ENCODE data around the gene PTPRT. TPM values are rescaled to one million over a fixed set of nuclear protein-coding genes. Genes with fewer than 3 reads are reported as not detected.

Gene PTPRT
- total RNA-seq, 1 experiment from 2014 or later: 0.20 TPM

GRCh38 chr20:42082611-42083010 is 1107.1 kb downstream of the PTPRT start:
- ChIA-PET POLR2A (no interaction called here), CTCF (no interaction called here)
- DNase-seq: no peak
- H3K27me3 Mint-ChIP-seq (ENCODE audit: insufficient read depth, unreplicated experiment): peaks cover 3% of the 10 kb centered on the region
- H3K27me3 ChIP-seq (replicated peaks; ENCODE audit: control insufficient read depth, insufficient read depth, low read length): no peaks in the 10 kb centered on the region
- H3K27ac Mint-ChIP-seq (ENCODE audit: unreplicated experiment): no peak overlapping the region
- H3K36me3 ChIP-seq (ENCODE audit: control insufficient read depth, insufficient read depth, low read length): no peaks in the 10 kb centered on the region
- H3K4me3 ChIP-seq (ENCODE audit: low read depth, low read length): no peak overlapping the region
- no peaks in the 10 kb centered on the region for H3K36me3 Mint-ChIP-seq (ENCODE audit: insufficient read depth, unreplicated experiment)
- TF ChIP-seq, protein P1, sequence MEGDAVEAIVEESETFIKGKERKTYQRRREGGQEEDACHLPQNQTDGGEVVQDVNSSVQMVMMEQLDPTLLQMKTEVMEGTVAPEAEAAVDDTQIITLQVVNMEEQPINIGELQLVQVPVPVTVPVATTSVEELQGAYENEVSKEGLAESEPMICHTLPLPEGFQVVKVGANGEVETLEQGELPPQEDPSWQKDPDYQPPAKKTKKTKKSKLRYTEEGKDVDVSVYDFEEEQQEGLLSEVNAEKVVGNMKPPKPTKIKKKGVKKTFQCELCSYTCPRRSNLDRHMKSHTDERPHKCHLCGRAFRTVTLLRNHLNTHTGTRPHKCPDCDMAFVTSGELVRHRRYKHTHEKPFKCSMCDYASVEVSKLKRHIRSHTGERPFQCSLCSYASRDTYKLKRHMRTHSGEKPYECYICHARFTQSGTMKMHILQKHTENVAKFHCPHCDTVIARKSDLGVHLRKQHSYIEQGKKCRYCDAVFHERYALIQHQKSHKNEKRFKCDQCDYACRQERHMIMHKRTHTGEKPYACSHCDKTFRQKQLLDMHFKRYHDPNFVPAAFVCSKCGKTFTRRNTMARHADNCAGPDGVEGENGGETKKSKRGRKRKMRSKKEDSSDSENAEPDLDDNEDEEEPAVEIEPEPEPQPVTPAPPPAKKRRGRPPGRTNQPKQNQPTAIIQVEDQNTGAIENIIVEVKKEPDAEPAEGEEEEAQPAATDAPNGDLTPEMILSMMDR (IDR thresholded peaks at IDR 0.05; ENCODE audit: insufficient read depth in 1 of 2, low read depth in 1 of 2, low read length in 1 of 2, severe bottlenecking in 1 of 2, unreplicated experiment in 1 of 2): no peak
- no peaks in the 10 kb centered on the region for H3K4me1 ChIP-seq
- no peak overlapping the region for H3K4me3 Mint-ChIP-seq (ENCODE audit: unreplicated experiment)
- intact Hi-C loops (cut with micrococcal nuclease; ENCODE audit: unreplicated experiment): no loop called here
- no TSS peak for BruUV-seq (replicated peaks)
- no peaks in the 10 kb centered on the region for H3K4me1 Mint-ChIP-seq (ENCODE audit: low read depth, unreplicated experiment)
- no peaks in the 10 kb centered on the region for H3K9me3 Mint-ChIP-seq (ENCODE audit: unreplicated experiment)
- no peaks in the 10 kb centered on the region for H3K9me3 ChIP-seq

GRCh38 chr20:42080956-42081355 is 1108.8 kb downstream of the PTPRT start:
- Histone ChIP-seq H3K4me1 (no peaks in the 10 kb centered on the region), H3K27me3 (replicated peaks; ENCODE audit: control insufficient read depth, insufficient read depth, low read length) (no peaks in the 10 kb centered on the region), H3K36me3 (ENCODE audit: control insufficient read depth, insufficient read depth, low read length) (no peaks in the 10 kb centered on the region), H3K9me3 (no peaks in the 10 kb centered on the region), H3K4me3 (ENCODE audit: low read depth, low read length) (no peak overlapping the region)
- Mint-ChIP-seq H3K36me3 (ENCODE audit: insufficient read depth, unreplicated experiment) (no peaks in the 10 kb centered on the region), H3K27me3 (ENCODE audit: insufficient read depth, unreplicated experiment) (peaks cover 6% of the 10 kb centered on the region), H3K27ac (ENCODE audit: unreplicated experiment) (no peak overlapping the region), H3K4me1 (ENCODE audit: low read depth, unreplicated experiment) (no peaks in the 10 kb centered on the region), H3K4me3 (ENCODE audit: unreplicated experiment) (no peak overlapping the region), H3K9me3 (ENCODE audit: unreplicated experiment) (no peaks in the 10 kb centered on the region)
- CTCF ChIA-PET: no interaction called here
- POLR2A ChIA-PET: no interaction called here
- DNase-seq: no peak
- TF ChIP-seq, protein P1 (IDR thresholded peaks at IDR 0.05; ENCODE audit: insufficient read depth in 1 of 2, low read depth in 1 of 2, low read length in 1 of 2, severe bottlenecking in 1 of 2, unreplicated experiment in 1 of 2): no peak
- BruUV-seq (replicated peaks): no TSS peak
- intact Hi-C loops (cut with micrococcal nuclease; ENCODE audit: unreplicated experiment): no loop called here

- Histone ChIP-seq H3K27me3 (replicated peaks; ENCODE audit: control insufficient read depth, insufficient read depth, low read length) (no peaks in the 10 kb centered on the region), H3K4me1 (no peaks in the 10 kb centered on the region), H3K4me3 (ENCODE audit: low read depth, low read length) (no peak overlapping the region), H3K9me3 (no peaks in the 10 kb centered on the region), H3K36me3 (ENCODE audit: control insufficient read depth, insufficient read depth, low read length) (no peaks in the 10 kb centered on the region)
- BruUV-seq (replicated peaks): no TSS peak
- TF ChIP-seq, protein P1 (IDR thresholded peaks at IDR 0.05; ENCODE audit: insufficient read depth in 1 of 2, low read depth in 1 of 2, low read length in 1 of 2, severe bottlenecking in 1 of 2, unreplicated experiment in 1 of 2): no peak
- Mint-ChIP-seq H3K27me3 (ENCODE audit: insufficient read depth, unreplicated experiment) (peaks cover 4% of the 10 kb centered on the region), H3K36me3 (ENCODE audit: insufficient read depth, unreplicated experiment) (no peaks in the 10 kb centered on the region), H3K9me3 (ENCODE audit: unreplicated experiment) (no peaks in the 10 kb centered on the region), H3K4me3 (ENCODE audit: unreplicated experiment) (no peak overlapping the region), H3K4me1 (ENCODE audit: low read depth, unreplicated experiment) (no peaks in the 10 kb centered on the region), H3K27ac (ENCODE audit: unreplicated experiment) (no peak overlapping the region)
- ChIA-PET CTCF (no interaction called here), POLR2A (no interaction called here)
- no peak for DNase-seq
- intact Hi-C loops (cut with micrococcal nuclease; ENCODE audit: unreplicated experiment): no loop called here
Measured at GRCh38 chr20:42074944-42075343, 1114.8 kb downstream of the PTPRT start.
